ENCODE measurements around the gene EML6. TPM values are rescaled to one million over a fixed set of nuclear protein-coding genes. Genes with fewer than 3 reads are reported as not detected.

The EML6 gene
- total RNA-seq, 2 donors from 2014 or later = 1.4 to 2.1 TPM

DNA sequence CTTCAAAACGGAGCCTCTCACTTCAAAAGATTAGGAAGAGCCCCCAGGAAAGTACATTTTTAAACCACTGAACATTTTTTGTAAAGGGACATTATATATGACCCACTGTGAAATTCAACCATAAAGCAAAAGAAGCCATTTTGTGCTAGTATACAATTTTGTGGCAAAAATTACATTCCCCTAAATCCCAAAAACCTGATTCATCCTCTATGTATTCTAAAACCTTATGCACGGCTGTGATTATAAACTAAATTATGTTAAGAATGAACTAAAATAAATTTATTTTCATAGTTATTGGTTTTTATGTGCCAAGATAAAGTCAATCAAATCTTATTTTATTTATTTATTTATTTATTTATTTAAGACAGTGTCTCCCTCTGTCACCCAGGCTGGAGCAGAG is 278.3 kb downstream of the EML6 start:
- H3K9me3 Mint-ChIP-seq = no peaks in the 10 kb centered on the region
- no peaks in the 10 kb centered on the region for H3K9me3 ChIP-seq (ENCODE audit: control insufficient read depth, low read length)
- WGBS, 2 experiments (ENCODE audit: insufficient coverage in 1 of 2, insufficient read length in 1 of 2) = 42% methylated on average over 1 of the region's 2 CpGs; no CpG with 5 or more reads in 1 of the 2 experiments
- H3K27me3 Mint-ChIP-seq (ENCODE audit: insufficient read depth) = no peaks in the 10 kb centered on the region
- no peak overlapping the region for H3K9ac ChIP-seq (ENCODE audit: extremely low read depth, low read length, poor library complexity, severe bottlenecking)
- DNase-seq = no peak
- H3K36me3 Mint-ChIP-seq (ENCODE audit: low read depth) = peaks cover 6% of the 10 kb centered on the region
- no peak overlapping the region for H3K27ac ChIP-seq (ENCODE audit: low read depth, low read length)
- H3K4me1 Mint-ChIP-seq = peaks cover 28% of the 10 kb centered on the region
- TF ChIP-seq, protein P1, sequence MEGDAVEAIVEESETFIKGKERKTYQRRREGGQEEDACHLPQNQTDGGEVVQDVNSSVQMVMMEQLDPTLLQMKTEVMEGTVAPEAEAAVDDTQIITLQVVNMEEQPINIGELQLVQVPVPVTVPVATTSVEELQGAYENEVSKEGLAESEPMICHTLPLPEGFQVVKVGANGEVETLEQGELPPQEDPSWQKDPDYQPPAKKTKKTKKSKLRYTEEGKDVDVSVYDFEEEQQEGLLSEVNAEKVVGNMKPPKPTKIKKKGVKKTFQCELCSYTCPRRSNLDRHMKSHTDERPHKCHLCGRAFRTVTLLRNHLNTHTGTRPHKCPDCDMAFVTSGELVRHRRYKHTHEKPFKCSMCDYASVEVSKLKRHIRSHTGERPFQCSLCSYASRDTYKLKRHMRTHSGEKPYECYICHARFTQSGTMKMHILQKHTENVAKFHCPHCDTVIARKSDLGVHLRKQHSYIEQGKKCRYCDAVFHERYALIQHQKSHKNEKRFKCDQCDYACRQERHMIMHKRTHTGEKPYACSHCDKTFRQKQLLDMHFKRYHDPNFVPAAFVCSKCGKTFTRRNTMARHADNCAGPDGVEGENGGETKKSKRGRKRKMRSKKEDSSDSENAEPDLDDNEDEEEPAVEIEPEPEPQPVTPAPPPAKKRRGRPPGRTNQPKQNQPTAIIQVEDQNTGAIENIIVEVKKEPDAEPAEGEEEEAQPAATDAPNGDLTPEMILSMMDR (conservative IDR thresholded peaks at IDR 0.05) = no peak
- no peaks in the 10 kb centered on the region for H3K4me1 ChIP-seq (ENCODE audit: control insufficient read depth, insufficient read depth, low read length)
- H3K4me3 ChIP-seq (ENCODE audit: low read length) = no peak overlapping the region
- no peak overlapping the region for H3K4me3 Mint-ChIP-seq
- H3K36me3 ChIP-seq (ENCODE audit: control insufficient read depth, insufficient read depth, low read length) = peaks cover 10% of the 10 kb centered on the region
- H3K27me3 ChIP-seq (ENCODE audit: control insufficient read depth, insufficient read depth, low read length, poor library complexity, severe bottlenecking) = no peaks in the 10 kb centered on the region
- peak overlapping the region; percentile 23 for H3K27ac Mint-ChIP-seq

DNA sequence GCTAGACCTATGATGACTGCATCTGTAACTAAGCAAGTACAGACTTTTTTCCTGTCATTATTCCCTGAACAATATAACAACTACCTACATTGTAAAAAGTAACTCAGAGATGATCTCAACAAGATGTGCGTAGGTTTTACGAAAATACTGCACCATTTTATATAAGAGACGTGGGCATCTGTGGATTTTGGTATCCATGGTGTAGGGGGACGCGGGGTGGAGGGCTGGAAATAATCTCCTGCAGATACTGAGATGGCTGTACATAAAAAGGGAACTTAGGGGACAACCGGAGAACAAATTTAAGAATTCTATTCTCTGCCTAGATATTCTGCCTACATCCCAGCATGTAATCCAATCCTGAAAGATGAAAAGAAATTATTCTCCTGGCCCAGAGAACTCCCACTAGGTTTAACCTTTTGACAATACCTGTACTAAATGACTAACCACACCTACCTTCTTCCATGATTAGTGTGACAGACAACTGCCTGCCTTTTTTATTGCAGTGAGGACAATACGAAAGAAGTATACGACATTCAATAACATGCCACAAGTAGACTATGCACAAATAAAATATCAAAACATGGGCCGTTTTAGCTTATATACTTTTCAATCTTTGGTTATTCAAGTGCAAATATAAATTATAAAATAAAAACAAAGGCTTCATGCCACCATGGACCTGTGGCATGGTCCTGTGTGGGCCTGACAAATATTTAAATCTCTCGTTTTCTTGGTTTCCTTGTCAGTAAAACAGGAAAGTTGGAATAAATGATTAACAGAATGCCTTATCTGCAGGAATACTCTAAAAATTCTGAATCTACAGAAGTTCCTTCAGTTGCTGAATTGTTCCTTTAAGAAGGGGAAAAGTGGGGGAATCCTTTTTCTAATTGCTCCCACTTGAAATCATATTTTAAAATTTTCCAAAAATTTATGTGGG is 280.5 kb downstream of the EML6 start:
- TF ChIP-seq, protein P1 (conservative IDR thresholded peaks at IDR 0.05) = no peak
- H3K27ac ChIP-seq (ENCODE audit: low read depth, low read length) = no peak overlapping the region

DNA sequence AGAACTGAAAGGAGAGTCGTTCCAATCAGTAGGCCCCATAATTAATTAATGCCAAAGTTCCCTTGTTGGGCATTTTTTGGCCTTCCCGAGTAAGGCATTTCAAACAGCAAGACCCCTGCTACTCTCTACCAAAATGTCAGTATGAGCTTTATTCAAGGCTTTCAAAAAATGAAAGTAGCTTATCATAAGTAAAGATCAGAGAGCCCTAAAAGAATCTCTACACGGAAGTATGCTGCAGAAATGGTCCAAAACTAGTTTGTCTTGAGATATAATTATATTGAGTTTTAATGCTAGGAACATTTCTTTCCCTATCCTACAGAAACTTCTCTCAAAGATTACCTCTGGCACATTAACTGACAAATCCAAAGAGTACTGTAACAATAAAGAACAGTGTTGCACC is 282.8 kb downstream of the EML6 start:
- TF ChIP-seq, protein P1 (conservative IDR thresholded peaks at IDR 0.05) = no peak
- Mint-ChIP-seq H3K36me3 (ENCODE audit: low read depth) (no peaks in the 10 kb centered on the region), H3K27ac (no peak overlapping the region), H3K4me1 (peaks cover 33% of the 10 kb centered on the region), H3K27me3 (ENCODE audit: insufficient read depth) (no peaks in the 10 kb centered on the region), H3K9me3 (no peaks in the 10 kb centered on the region), H3K4me3 (no peak overlapping the region)
- 90 to 91% methylated on average over 2 to 3 of the region's 3 CpGs for WGBS, 2 experiments (ENCODE audit: insufficient coverage in 1 of 2, insufficient read length in 1 of 2)
- no peak for DNase-seq
- Histone ChIP-seq H3K9me3 (ENCODE audit: control insufficient read depth, low read length) (no peaks in the 10 kb centered on the region), H3K4me3 (ENCODE audit: low read length) (no peak overlapping the region), H3K9ac (ENCODE audit: extremely low read depth, low read length, poor library complexity, severe bottlenecking) (no peak overlapping the region), H3K36me3 (ENCODE audit: control insufficient read depth, insufficient read depth, low read length) (peaks cover 24% of the 10 kb centered on the region), H3K27me3 (ENCODE audit: control insufficient read depth, insufficient read depth, low read length, poor library complexity, severe bottlenecking) (no peaks in the 10 kb centered on the region), H3K4me1 (ENCODE audit: control insufficient read depth, insufficient read depth, low read length) (no peaks in the 10 kb centered on the region), H3K27ac (ENCODE audit: low read depth, low read length) (no peak overlapping the region)

More for the DNA sequence above, 280.5 kb downstream of the EML6 start:
- H3K36me3 Mint-ChIP-seq (ENCODE audit: low read depth) = no peaks in the 10 kb centered on the region
- H3K36me3 ChIP-seq (ENCODE audit: control insufficient read depth, insufficient read depth, low read length) = peaks cover 10% of the 10 kb centered on the region
- H3K27ac Mint-ChIP-seq = no peak overlapping the region
- peaks cover 35% of the 10 kb centered on the region for H3K4me1 Mint-ChIP-seq
- H3K9me3 ChIP-seq (ENCODE audit: control insufficient read depth, low read length) = no peaks in the 10 kb centered on the region
- H3K4me3 Mint-ChIP-seq = no peak overlapping the region
- no peaks in the 10 kb centered on the region for H3K27me3 Mint-ChIP-seq (ENCODE audit: insufficient read depth)
- H3K27me3 ChIP-seq (ENCODE audit: control insufficient read depth, insufficient read depth, low read length, poor library complexity, severe bottlenecking) = no peaks in the 10 kb centered on the region
- no peak overlapping the region for H3K9ac ChIP-seq (ENCODE audit: extremely low read depth, low read length, poor library complexity, severe bottlenecking)
- WGBS, 2 experiments (ENCODE audit: insufficient coverage in 1 of 2, insufficient read length in 1 of 2) = 97 to 98% methylated on average over 7 to 9 of the region's 10 CpGs
- H3K4me3 ChIP-seq (ENCODE audit: low read length) = no peak overlapping the region
- H3K4me1 ChIP-seq (ENCODE audit: control insufficient read depth, insufficient read depth, low read length) = no peaks in the 10 kb centered on the region
- DNase-seq = no peak
- no peaks in the 10 kb centered on the region for H3K9me3 Mint-ChIP-seq

Measured in endodermal cell (in vitro differentiated cells).